ENCODE data around the gene HEXIM1.
A peak's percentile ranks its signal among the peaks of the same experiment; 100 is the strongest.
"Not testable (repeated sequence)": the region's sequence is repeated elsewhere in the genome, so short reads cannot be mapped to it uniquely, and the experiment has no call there.

HEXIM1 gene

DNA sequence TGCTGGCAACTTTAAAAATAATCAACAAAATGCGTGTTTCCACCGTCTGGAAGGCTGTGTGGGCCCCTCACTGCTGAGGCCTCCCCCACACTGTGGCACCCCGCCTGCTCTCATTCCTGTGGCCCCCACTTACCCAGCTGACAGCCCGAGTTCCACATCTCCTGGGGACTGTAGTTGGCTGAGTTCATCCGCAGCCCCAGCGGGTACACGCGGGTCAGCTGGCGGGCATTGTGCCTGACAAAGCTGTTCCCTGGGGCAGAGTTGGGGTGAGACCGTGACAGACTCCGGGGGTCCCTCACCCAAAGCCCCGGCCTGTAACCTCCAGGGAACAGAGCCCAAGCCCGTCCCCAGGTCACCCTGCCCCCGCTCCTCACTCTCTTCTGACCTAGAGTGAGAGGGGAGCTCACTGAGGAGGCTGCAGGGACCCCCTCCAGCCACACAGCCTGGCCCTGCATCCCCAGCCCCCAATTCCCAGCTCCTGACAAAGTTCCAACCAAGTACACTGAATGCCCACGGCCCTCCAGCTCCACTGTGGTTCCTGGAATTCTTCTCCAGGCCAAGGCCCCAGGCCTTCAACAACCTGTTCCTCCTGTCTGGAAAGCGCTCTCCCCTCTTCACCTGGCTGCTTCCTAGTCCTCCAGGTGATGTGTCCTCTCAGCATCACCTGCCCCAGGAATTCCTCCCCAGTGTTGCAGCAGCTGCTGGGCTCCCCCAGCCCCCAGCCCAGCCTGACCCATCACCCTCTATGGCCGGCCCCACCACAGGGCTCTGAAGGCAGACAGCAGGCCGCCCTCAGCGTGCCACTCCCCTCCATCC is 34.0 kb upstream of the HEXIM1 start:
- no peak for DNase-seq

DNA sequence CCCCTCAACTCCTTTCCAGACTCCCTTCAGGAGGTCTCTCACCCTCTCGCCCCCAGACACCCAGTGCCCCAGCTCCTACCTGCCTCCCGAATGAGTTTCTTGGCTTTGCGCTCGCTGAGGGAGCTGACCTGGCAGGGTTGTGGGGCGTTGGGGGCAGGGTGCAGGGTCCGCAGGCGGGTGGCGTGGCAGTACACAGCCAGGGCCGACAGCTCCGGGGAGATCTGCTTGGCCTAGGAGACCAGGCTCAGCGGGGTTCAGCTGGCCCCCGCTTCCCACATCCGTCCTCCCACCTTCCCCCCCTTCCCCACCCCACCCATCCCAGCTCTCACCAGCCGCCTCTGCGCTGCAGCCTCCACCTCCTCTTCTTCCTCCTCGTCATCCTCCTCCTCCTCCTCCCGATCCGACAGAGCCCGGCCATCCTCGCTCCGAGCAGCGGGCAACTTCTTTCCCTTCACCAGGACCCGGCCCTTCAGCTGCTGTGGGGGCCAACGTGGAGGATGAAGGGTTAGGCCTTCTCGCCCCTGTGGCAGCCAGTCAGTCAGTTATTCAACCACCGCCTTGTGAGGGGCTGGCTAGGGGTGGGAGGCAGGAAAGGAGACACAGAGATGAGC is 33.2 kb upstream of the HEXIM1 start:
- DNase-seq, result no peak

DNA sequence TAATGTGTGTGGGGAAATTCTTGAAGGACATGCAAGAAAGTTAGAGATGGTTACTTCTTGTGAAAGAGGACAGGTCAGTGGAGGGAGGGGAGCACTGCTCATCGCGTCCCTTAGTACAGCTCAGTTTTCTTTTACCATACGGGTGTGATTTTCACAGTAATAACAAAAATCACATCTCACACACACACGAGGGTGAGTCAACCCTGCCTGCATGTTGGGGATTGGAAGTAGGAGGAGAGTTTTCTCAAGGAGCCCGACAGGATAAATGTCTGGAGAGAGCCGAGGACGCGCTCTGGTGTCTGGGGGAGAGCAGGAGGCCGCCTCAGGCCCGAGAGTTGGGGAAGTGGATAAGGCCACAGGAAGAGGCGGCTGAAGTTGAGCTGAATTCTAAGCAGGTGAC is 32.4 kb upstream of the HEXIM1 start:
- peak; percentile 69 for DNase-seq

DNA sequence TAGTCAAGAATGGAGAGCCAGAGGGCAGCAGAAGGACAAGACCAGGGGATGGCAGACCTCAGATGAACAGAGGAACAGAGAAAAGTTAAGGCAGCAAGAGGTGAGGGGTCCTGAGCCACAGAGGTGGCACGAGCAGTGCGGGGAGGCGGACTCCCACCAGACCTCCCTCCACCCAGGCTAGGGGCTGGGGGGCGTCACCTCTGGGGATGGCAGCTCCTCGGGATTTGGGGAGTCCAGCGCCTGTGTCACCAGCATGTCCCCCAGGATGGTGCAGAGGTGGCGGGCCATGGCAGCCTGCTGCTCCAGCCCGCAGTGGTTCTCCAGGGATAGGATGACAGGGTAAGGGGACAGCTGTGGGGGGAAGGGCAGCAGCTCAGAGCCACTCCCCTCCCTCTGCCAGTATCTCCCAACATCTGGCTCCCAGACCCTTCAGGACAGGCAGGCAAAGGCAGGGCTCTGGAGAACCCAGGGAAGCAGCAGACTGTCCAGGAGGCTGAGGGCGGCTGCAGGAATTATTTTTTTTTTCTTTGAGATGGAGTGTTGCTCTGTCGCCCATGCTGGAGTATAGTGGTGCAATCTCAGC is 31.8 kb upstream of the HEXIM1 start:
- DNase-seq, result no peak

DNA sequence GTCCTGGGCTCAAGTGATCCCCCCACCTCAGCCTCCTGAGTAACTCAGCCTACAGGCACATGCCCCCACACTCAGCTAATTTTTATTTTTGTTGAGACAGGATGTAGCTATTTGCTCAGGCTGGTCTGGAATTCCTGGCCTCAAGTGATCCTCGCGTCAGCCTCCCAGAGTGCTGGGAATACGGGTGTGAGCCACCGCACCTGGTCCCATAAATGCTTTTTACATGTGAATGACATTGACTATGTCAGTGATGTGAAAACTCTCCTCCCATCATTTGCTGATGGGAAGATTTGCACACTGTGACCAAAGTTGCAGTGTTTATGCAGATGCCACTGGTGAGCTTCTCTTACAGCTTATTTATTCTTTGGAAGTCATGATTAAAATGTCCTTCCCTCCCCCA is 30.9 kb upstream of the HEXIM1 start:
- no peak for DNase-seq

DNA sequence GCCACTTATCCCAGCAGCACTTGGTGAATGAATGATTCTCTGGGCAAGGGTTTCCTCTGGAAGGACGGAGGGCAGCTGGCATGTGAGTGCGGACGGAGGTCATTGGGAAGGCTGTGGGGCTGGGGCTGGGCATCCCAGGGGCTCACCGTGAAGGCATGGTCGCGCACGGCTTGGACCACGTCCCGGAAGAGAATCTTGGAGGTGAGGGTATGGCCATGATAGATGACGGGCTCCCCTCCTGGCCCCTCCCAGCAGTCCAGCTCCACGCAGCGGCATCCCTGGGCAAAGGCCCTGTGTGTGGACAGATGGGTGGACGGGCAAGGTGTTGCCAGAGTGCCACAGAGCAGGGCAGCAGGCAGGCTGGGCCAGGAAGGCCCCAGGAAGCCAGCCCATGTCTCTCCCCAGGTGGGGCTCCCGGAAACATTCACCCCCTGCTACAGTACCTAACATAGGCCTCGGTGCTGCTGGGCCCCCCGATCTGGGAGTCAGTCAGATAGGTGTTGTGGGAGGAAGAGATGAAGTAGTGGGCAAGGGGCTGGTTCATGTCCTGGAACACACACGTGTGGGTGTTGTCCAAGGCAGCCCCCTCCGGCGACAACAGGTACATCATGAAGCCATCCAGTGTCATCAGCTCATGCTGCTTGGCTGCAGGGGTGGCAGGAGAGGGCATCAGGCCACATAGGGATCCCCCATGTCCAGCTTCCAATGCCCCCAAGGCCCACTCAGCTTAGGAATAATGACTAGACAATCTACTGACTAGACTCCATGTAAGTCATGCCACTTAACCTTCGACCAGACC is 30.2 kb upstream of the HEXIM1 start:
- no peak for DNase-seq

DNA sequence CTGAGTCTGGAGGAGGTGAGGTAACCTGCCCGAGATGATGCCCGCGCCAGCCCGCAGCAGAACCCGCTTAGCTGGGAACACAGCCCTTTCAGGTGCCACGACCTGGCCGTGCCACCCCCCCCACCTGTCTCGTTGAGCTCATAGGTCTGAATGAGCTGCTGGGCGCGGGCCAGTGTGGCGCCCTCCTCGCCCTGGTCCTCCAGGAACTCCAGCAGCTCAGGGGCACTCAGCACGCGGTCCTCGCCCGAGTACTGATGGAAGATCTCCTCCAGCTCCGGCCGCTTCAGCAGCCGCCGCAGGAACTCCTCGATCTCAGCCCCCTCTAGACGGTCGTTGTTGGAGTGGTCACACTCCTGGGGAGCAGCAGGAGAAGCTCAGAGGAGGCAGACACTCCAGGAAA is 29.6 kb upstream of the HEXIM1 start:
- no peak for DNase-seq

DNA sequence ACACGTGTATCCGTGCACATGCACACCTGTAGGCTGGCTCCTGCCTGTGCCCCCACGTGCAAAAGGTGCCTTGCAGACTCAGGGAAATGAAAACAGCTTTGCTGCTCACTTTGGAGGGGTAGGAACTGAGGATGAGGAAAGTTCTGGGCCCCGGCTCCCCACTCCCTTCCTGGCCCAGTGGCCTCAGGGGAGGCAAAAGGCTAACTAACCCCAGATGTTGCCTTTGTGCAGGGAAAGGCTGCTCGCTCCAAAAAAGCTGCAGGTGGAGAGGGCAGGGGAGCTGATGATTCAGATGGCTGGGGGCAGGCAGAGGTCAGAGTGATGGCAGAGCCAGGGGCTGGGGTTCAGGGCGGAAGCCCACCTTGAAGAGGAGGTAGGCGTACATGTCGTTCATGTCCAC is 28.3 kb upstream of the HEXIM1 start:
- no peak for DNase-seq

DNA sequence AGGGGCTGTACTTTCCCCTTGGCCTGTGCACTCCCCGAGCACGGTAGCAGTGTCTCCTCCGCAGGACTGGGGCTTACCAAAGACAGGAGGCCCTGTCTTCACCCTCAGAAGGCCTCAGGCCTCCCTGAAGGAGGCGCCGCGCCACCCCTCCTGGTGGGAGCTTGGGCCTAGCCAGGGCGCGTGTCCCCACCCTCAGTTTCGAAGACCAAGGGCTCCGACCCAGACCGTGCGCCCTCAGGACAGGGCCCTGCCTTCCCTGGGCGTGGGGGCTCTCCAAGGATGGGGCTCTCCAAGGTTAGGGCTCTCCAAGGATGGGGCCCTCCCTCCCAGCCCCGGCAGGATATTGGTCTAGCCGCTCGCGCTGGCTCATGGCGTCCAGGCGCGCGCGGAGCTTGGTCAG is 27.7 kb upstream of the HEXIM1 start:
- DNase-seq, result no peak

DNA sequence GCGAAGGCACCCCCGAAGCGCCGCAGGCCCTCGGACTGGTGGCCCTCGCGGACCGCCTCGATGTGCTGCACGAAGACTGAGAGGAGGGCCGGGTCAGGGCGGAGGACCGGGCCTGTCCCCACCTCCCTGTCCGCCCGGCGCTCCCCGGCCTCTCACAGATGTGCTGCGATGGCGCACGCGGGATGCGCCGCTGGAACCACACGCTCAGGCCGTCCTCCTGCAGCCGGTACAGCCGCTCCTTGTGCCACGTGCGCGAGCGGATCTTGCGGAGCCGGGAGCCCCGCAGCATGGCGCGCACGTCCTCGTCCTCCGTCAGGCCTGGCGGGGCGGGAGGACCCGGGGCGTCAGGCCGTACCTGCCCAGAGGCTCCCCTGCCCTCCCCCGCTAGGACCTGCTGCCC is 27.2 kb upstream of the HEXIM1 start:
- DNase-seq, result no peak

DNA sequence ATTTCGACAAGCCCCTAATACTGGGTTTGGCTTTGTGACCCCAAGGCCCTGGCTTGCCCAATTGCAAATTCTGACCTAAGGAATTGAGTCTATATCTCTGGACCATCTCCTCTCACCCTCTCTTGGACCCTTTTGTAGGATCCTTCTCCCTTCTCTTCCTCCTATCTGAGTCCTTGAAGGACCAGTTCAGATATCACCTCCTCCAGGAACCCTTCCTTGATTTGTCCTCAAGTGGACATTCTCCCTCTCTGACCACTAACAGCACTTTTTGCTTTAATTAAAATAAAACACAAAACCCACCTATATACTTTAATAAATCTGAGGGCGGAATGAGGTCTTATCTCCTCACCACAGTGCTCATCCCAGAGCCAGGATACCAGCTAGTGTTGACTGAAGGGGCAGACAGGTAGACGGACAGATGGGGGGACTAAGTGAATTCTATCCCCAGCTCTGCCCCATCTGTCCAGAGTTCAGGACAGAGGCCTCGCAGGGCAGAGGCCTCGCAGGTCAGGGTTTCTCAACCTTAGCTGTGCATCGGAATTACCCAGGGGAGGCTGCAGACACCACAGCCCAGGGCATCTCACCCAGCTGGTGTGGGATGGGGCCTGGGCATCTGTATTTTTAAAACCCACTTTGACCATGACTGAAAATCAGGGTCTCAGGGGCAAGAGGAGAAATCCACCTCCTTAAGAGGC is 25.1 kb upstream of the HEXIM1 start:
- DNase-seq, result no peak

DNA sequence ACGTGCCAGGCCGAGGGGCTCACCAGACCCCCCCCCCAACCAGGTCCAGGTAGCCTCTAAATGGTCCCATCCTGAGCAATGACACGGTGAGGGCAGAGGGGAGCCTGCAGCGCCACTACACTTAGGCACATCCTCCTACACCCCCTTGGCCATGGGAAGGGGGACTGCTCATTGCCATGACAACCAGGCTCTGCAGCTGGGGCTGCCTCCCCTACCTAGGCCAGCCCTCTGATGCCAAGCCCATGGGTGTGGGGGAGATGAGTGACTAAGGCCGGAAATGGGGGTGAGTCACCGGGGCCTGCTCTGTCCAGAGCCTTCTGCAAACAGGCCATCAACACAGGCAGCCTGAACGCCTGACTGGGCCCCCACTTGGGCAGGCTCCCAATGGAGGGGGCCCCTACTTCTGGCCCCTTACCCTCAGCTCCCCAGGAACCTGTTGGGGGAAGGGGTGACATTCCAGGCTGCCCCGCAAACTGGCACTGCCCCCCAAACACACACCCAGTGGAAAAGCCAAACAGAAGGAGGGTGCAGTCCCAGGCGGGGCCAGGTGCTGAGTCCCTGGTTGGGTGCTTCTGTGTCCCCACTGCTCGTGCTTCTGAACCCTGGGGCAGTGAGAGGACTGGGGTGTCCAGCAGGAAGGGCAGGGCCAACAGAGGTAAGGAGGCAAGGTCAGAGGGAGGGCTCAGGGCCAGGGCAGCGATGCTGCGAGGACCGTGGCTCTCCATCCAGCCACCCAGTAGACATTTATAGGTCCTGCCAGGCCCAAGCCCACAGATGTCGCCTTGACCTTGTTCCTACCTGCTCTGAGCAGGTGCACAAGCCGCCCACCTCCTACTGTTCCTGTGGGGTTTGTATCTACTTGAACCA is 24.1 kb upstream of the HEXIM1 start:
- peak; percentile 91 for DNase-seq

DNA sequence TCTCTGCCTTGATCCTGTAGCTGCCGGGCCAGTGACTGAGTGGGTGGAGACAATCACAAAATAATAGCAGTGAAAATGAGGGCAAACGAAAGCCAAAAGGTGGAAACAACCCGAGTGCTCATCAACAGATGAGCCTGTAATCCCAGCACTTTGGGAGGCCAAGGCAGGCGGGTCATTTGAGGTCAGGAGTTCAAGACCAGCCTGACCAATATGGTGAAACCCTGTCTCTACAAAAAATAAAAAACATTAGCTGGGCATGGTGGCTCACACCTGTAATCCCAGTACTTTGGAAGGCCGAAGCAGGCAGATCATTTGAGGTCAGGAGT is 23.5 kb upstream of the HEXIM1 start:
- DNase-seq, result not testable (repeated sequence)

DNA sequence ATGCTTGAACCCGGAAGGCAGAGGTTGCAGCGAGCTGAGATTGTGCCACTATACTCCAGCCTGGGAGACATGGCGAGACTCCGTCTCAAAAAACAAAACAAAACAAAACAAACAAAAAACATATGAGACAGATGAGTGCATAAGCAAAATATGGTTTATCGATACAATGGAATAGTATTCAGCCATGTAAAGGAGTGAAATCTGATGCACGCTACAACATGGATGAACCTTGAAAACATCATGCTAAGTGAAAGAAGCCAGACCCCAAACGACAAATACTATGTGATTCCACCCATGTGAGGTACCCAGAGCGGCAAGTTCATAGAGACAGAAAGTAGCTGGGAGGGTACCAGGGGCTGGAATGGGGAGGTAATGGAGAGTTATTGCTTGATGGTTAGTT is 22.8 kb upstream of the HEXIM1 start:
- DNase-seq, result no peak

DNA sequence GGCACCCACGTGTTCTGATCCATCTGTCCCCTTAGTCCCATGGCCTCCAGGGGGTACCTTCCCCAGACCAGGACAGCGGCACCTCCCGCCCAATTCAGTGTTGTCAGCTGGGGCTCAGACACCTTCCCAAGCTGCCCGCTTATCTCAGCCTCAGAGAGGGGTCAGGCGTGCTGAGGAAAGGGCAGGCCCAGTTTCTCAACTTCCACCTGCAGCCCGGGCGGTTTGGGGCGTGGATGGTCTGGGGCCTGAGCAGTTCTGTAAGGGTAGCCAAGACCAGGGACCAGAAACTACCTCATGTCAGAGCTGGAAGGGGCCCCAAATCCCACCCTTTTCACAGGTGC is 21.1 kb upstream of the HEXIM1 start:
- DNase-seq, result no peak

DNA sequence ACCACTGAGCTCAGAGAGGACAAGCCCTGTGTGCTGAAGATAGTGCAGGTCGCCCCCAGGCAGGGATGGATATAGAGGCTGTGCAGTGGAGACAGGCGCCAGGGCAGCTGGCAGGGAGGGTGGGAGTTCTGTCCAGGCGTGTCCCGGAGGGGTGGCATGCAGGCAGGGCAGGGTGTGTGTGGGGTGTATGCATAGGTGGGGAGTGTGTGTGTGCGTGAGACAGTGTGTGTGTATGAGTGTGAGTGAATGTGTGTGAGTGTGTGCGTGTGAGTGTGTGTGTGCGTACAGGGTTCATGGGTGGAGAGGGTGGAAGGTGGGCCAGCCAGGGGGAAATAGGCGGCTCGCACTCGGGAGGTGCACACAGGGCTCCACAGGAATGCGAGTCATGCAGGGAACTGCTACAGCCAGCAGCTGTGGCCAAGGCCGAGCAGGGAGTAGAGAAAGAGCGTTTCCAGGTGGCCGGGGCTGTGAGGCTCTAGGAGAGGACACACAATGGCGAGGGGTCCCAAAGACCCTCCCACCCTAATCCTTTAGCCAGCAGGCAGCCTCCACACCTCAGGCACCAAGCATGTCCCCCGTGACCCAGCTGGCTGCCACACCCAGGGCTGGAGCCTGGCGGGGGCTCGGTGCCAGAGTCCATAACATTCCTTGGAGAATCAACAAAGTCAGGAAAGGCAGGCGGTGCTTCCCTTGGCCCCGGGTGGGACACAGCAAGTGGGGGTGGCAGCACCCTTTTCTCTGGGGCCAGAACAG is 20.6 kb upstream of the HEXIM1 start:
- DNase-seq, result peak; percentile 61

DNA sequence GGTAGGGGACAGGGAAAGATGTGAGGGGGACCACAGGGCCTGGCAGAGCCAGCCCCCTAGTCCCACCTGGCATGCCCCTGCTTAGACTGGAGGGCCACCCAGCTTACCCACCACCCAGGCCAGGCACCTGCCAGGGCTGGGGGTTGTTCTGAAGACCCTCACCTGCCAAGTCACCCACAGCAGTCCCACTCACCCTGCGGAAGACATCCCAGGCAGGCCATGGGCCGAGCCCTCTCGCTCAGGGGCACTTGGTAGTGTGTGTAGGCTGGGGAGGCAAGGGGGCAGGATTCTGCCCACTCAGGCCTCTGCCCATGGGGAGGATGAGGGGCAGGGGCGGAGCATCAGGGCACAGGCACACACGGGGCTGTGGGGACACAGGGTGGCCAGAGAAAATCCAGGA is 19.9 kb upstream of the HEXIM1 start:
- DNase-seq, result no peak

DNA sequence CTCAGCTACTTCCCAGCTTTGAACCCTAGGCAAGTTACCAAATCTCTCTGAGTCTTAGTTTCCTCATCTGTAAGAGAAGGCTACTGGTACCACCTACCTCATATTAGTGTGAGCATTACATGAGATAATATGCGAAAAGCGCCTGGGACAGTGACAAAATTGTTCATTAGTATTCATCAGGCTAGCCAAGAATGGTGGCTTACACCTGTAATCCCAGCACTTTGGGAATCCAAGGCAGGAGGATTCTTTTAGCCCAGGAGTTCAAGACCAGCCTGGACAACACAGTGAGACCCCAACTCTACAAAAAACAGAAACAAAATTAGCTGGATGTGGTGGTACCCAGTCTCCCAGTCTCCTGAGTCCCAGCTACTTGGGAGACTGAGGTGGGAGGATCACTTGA is 19.3 kb upstream of the HEXIM1 start:
- DNase-seq, result no peak

DNA sequence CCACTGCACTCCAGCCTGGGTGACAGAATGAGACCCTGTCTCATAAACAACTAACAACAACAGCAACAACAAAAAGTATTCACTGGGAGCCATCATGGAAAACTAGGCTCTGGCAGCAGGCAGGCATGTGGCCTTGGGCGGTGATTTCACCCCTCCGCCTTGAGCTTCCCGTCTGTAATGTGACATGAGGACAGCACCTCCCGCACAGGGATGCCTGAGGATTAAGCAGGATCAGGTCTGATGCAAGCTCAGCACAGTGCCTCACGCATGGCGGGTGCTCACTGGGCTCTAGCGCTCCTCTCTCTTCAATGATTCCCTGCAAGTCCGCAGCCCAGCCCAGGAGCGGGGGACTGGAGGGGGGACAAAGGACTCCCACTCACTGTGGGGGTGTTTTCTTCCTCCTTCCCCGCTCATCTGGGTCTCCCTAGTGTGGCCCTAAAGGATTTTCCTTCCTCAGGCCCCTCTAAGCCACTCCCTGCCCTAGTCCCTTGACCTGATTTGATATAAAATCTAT is 18.8 kb upstream of the HEXIM1 start:
- peak; percentile 59 for DNase-seq

DNA sequence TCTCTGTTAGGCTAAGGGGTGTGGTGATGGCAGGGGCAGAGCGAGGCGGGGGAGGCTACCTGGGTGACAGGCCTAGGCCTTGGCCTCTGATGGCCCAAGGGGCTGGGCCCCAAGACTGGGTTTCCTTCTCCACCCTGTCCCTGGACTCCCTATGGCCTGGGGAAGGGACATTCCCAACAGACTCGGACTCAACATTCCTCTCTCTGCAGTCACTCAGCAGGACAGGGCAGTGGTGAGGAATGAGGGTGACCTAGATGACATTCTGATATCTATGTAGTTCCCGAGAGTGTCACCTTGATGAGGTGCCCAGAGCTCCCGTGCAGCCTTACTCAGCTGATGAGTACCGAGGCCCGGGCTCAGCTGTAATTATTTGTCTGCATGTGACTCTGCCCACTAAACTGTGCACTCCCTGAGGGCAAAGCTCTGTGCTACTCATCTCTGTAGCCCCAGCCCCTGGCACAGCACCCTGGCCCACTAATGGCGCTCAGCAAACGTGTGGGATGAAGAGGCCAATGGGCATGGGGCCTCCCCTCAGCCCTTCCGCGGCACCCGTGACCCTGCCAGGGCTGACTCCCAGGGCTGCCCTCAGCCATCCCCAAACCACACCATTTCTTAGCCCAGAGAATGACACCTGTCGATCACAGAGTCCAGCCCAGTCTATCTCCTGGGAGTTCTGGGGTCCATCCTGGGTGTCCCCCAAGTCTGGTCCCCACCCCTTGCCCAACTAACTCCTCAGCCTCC is 18.2 kb upstream of the HEXIM1 start:
- peak; percentile 53 for DNase-seq

All from fibroblast of skin of back (primary cell).